HepG2 (cell line): Measurements from ENCODE around the gene RPS6KA3. TPM values are rescaled to one million over a fixed set of nuclear protein-coding genes. Genes with fewer than 3 reads are reported as not detected.

ENCODE experiments used
- ATAC-seq: fragments of 200-7000 bp; cut with Tn5 transposase; 3 replicates; pipeline ENCODE4 v1.9.1; 2020; ENCODE audit warnings: mild to moderate bottlenecking, moderate library complexity
- BruUV-seq: library from RNA; stranded (reverse); fragments of 400-500 nt; replicated peaks from 2 replicates; lab custom pipeline; 2021; lab: Mats Ljungman, UMichigan
- CTCF ChIA-PET: fragments of 300-600 bp; formaldehyde crosslinking; extraction: SDS; loops from one replicate; lab custom pipeline; 2021; ENCODE audit warnings: low total read pairs, inconsistent platforms, low intra/inter-chr PET ratio; lab: Yijun Ruan, JAX
- POLR2A ChIA-PET: fragments of 350-600 bp; sonication (Branson Sonifier 250); formaldehyde crosslinking; loops from one replicate; lab custom pipeline; 2020; ENCODE audit warnings: antibody characterized with exemption, inconsistent platforms; lab: Yijun Ruan, JAX
- DNase-seq: peaks from one replicate; pipeline ENCODE4 v3.0.0-alpha.2; 2015; ENCODE audit warnings: low spot score
- FAIRE-seq: peaks from 3 replicates; lab custom pipeline; 2011; peaks lifted over from hg19 to GRCh38; lab: Jason Lieb, UNC
- H2AFZ ChIP-seq: one replicate; pipeline ENCODE4 v1.6.1; 2011; ENCODE audit warnings: low read length, inconsistent platforms
- H3K27ac ChIP-seq: fragments of 300-600 bp; 3 replicates; pipeline ENCODE4 v1.8.0; 2011; ENCODE audit warnings: mixed run types, mild to moderate bottlenecking, mixed read lengths, low read length, inconsistent platforms; ENCODE audit not compliant: insufficient read depth; ENCODE audit errors: extremely low read length
- H3K27me3 ChIP-seq, 2 experiments: fragments of 200-600 bp in 1 of 2; 2 replicates in 1 of 2; 3 replicates in 1 of 2; pipeline versions ENCODE4 v1.6.0 to v1.8.0; 2011; ENCODE audit warnings: low read length in 2 of 2, mild to moderate bottlenecking in 2 of 2, moderate library complexity in 2 of 2, inconsistent platforms in 1 of 2; ENCODE audit not compliant: insufficient read depth in 2 of 2, control insufficient read depth in 1 of 2
- H3K36me3 ChIP-seq, 2 experiments: fragments of 200-600 bp in 1 of 2; replicated peaks in 1 of 2; 2 replicates in 1 of 2; 3 replicates in 1 of 2; pipeline versions ENCODE4 v1.5.1 to v1.8.0; 2011; ENCODE audit warnings: low read length in 2 of 2, inconsistent platforms in 1 of 2; ENCODE audit not compliant: insufficient read depth in 2 of 2, control insufficient read depth in 1 of 2
- H3K4me1 ChIP-seq: 2 replicates; pipeline ENCODE4 v1.5.1; 2012; ENCODE audit warnings: low read length, inconsistent platforms; ENCODE audit not compliant: insufficient read depth
- H3K4me2 ChIP-seq: 2 replicates; pipeline ENCODE4 v1.6.0; 2011; ENCODE audit warnings: low read depth, low read length, inconsistent platforms
- H3K4me3 ChIP-seq, 3 experiments: fragments of 200-600 bp in 1 of 3; sonication (generic), shearing (Covaris generic) in 1 of 3; replicated peaks in 1 of 3; 2 replicates each; pipeline ENCODE4 v1.5.1; 2011 to 2016; ENCODE audit warnings: low read length in 3 of 3, inconsistent platforms in 2 of 3, low read depth in 2 of 3, mild to moderate bottlenecking in 2 of 3, control low read depth in 1 of 3, mixed read lengths in 1 of 3; ENCODE audit not compliant: insufficient read depth in 1 of 3
- H3K79me2 ChIP-seq: one replicate; pipeline ENCODE4 v1.6.1; 2011; ENCODE audit warnings: low read length, inconsistent platforms; ENCODE audit not compliant: insufficient read depth
- H3K9ac ChIP-seq: 2 replicates; pipeline ENCODE4 v1.6.0; 2011; ENCODE audit warnings: mild to moderate bottlenecking, low read depth, low read length, inconsistent platforms; ENCODE audit not compliant: insufficient read depth
- H3K9me3 ChIP-seq: 2 replicates; pipeline ENCODE4 v1.5.1; 2012; ENCODE audit warnings: mild to moderate bottlenecking, low read length
- H4K20me1 ChIP-seq: 2 replicates; pipeline ENCODE4 v1.6.0; 2011; ENCODE audit warnings: inconsistent platforms, mild to moderate bottlenecking, low read length, moderate library complexity; ENCODE audit not compliant: insufficient read depth
- ARNT ChIP-seq: fragments of 450-650 bp; IDR thresholded peaks from 2 replicates; pipeline ENCODE4 v1.6.1; 2017
- DBP ChIP-seq: sonication (generic); formaldehyde crosslinking; IDR thresholded peaks from 2 replicates; pipeline ENCODE4 v1.4.0; 2020; ENCODE audit warnings: missing genetic modification reagents; ENCODE audit errors: not compliant biosample characterization
- ELK4 ChIP-seq: sonication (generic); formaldehyde crosslinking; IDR thresholded peaks from 2 replicates; pipeline ENCODE4 v1.9.0; 2021; ENCODE audit warnings: missing genetic modification reagents, borderline replicate concordance
- HOXA9 ChIP-seq: sonication (generic); formaldehyde crosslinking; IDR thresholded peaks from 2 replicates; pipeline ENCODE4 v1.8.1; 2022; ENCODE audit warnings: missing genetic modification reagents, mild to moderate bottlenecking, moderate library complexity, borderline replicate concordance
- IRF9 ChIP-seq: sonication (generic); formaldehyde crosslinking; IDR thresholded peaks from 2 replicates; pipeline ENCODE4 v1.8.0; 2022; ENCODE audit warnings: missing genetic modification reagents, mild to moderate bottlenecking, borderline replicate concordance
- MEIS2 ChIP-seq: sonication (generic); formaldehyde crosslinking; IDR thresholded peaks from 2 replicates; pipeline ENCODE4 v1.9.0; 2021; ENCODE audit warnings: mild to moderate bottlenecking, missing genetic modification reagents
- NFATC3 ChIP-seq: sonication (generic); formaldehyde crosslinking; IDR thresholded peaks from 2 replicates; pipeline ENCODE4 v1.5.1; 2020; ENCODE audit warnings: mild to moderate bottlenecking, missing genetic modification reagents
- PRMT3 ChIP-seq: sonication (generic); formaldehyde crosslinking; IDR thresholded peaks from 2 replicates; pipeline ENCODE4 v1.8.1; 2022; ENCODE audit warnings: low read depth, mild to moderate bottlenecking, moderate library complexity, missing genetic modification reagents, borderline replicate concordance
- ZBTB3 ChIP-seq: sonication (generic); formaldehyde crosslinking; IDR thresholded peaks from 2 replicates; pipeline ENCODE4 v1.4.0; 2020; ENCODE audit warnings: low read depth, mild to moderate bottlenecking, moderate library complexity, missing genetic modification reagents, borderline replicate concordance
- ZNF317 ChIP-seq: sonication (generic); formaldehyde crosslinking; IDR thresholded peaks from 2 replicates; pipeline ENCODE4 v1.5.0; 2020; ENCODE audit warnings: mild to moderate bottlenecking, missing genetic modification reagents
- ZNF550 ChIP-seq: sonication (generic); formaldehyde crosslinking; IDR thresholded peaks from 2 replicates; pipeline ENCODE4 v1.4.0; 2020; ENCODE audit warnings: mild to moderate bottlenecking, missing genetic modification reagents, borderline replicate concordance
- ZNF616 ChIP-seq: sonication (generic); formaldehyde crosslinking; IDR thresholded peaks from 2 replicates; pipeline ENCODE4 v1.5.0; 2020; ENCODE audit warnings: low read depth, mild to moderate bottlenecking, missing genetic modification reagents
- ZNF737 ChIP-seq: sonication (generic); formaldehyde crosslinking; IDR thresholded peaks from 2 replicates; pipeline ENCODE4 v1.5.0; 2020; ENCODE audit warnings: missing genetic modification reagents, mild to moderate bottlenecking, borderline replicate concordance
- ZNF770 ChIP-seq: sonication (generic); formaldehyde crosslinking; IDR thresholded peaks from 2 replicates; pipeline ENCODE4 v1.5.0; 2020; ENCODE audit warnings: mild to moderate bottlenecking, missing genetic modification reagents
- whole genome bisulfite sequencing: methylation state at CpG from one replicate; pipeline ENCODE4 v1.1.6; 2017; ENCODE audit warnings: low lambda C conversion rate; 5-methylcytosine and 5-hydroxymethylcytosine counted together
- in situ Hi-C: cut with HindIII; loops from 2 replicates; pipeline ENCODE4 v1.10.0; 2017; ENCODE audit warnings: low pct_unique_long_range_greater_than_20kb; ENCODE audit not compliant: extremely low pct_ligation_motif_present
- intact Hi-C: fragments of 100-400 bp; cut with micrococcal nuclease; formaldehyde crosslinking; loops from one replicate; pipeline ENCODE4 v1.10.0; 2022; ENCODE audit not compliant: unreplicated experiment
- polyA plus RNA-seq, 8 experiments: library from polyadenylated mRNA; depleted of rRNA in 3 of 8; stranded (reverse) in 7 of 8; unstranded in 1 of 8; fragments of >200 nt; fragmentation: Illumina TruSeq in 4 of 8; extraction: Trizol in 4 of 8; gene quantifications; 2 replicates each; pipeline versions ENCODE4 v1.2.1 to v1.2.3, GENCODE V29; 2011 to 2016; ENCODE audit warnings: low read depth in 4 of 8, missing spikeins in 1 of 8, mixed read lengths in 1 of 8; ENCODE audit not compliant: insufficient read depth in 1 of 8
- total RNA-seq, 5 experiments: library from RNA; depleted of rRNA; stranded (reverse); fragments of >200 nt; fragmentation: Illumina TruSeq; extraction: Trizol; gene quantifications; 2 replicates each; pipeline ENCODE4 v1.2.3, GENCODE V29; 2016; ENCODE audit warnings: low read depth in 1 of 5

Gene RPS6KA3
- total and polyA plus RNA-seq, 2 of the 13 experiments (the other 11 are each of a cell fraction or from before 2014, with no cell fraction given) = 314 to 357 TPM

GRCh38 chrX:20147561-20147960, 119.1 kb downstream of the RPS6KA3 start:
- no TSS peak for BruUV-seq
- Histone ChIP-seq H3K79me2 (no peaks in the 10 kb centered on the region), H3K9me3 (no peaks in the 10 kb centered on the region), H4K20me1 (0 out of 2 replicates have a peak, but pooled peaks cover 5% of the 10 kb centered on the region), H3K4me1 (peaks cover 57% of the 10 kb centered on the region), H3K27ac (no peak overlapping the region), H3K27me3 (no peaks in the 10 kb centered on the region), H2AFZ (no peak overlapping the region)
- POLR2A ChIA-PET = no interaction called here
- 69% methylated on average over 1 of the region's 1 CpG for WGBS
- FAIRE-seq (no peak), DNase-seq (no peak)
- intact Hi-C loops = no loop called here
- TF ChIP-seq PRMT3 = no peak
- TF ChIP-seq ZBTB3 = no peak
- no peak for TF ChIP-seq HOXA9
- no peak for TF ChIP-seq ZNF770 (CRISPR knock-in tag)
- no peak for TF ChIP-seq DBP (CRISPR knock-in tag)
- TF ChIP-seq, all 625 proteins: peak for 0
- Histone ChIP-seq H3K4me3 (no peak overlapping the region), H3K9ac (no peak overlapping the region), H3K36me3 (no peaks in the 10 kb centered on the region), H3K4me2 (no peak overlapping the region)
- ATAC-seq = peak; percentile 16
- CTCF ChIA-PET = no interaction called here
- in situ Hi-C loops = no loop called here

GRCh38 chrX:20144491-20144890, 122.2 kb downstream of the RPS6KA3 start:
- H3K9ac ChIP-seq = no peak overlapping the region
- in situ Hi-C loops = no loop called here
- peaks cover 14% of the 10 kb centered on the region for H4K20me1 ChIP-seq
- FAIRE-seq (no peak), DNase-seq (no peak), ATAC-seq (no peak)
- peaks cover 40% of the 10 kb centered on the region for H3K4me1 ChIP-seq
- no peaks in the 10 kb centered on the region for H3K36me3 ChIP-seq
- H3K27ac ChIP-seq = no peak overlapping the region
- H3K9me3 ChIP-seq = no peaks in the 10 kb centered on the region
- peaks cover 20% of the 10 kb centered on the region for H3K79me2 ChIP-seq
- no peak overlapping the region for H2AFZ ChIP-seq
- H3K4me2 ChIP-seq = no peak overlapping the region
- intact Hi-C loops = no loop called here
- ChIA-PET POLR2A (no interaction called here), CTCF (no interaction called here)
- 95% methylated on average over 3 of the region's 3 CpGs for WGBS
- H3K27me3 ChIP-seq = no peaks in the 10 kb centered on the region
- no peak overlapping the region for H3K4me3 ChIP-seq
- BruUV-seq = no TSS peak
- no peak for TF ChIP-seq ZNF550
- TF ChIP-seq IRF9 (CRISPR knock-in tag) = no peak
- TF ChIP-seq MEIS2 = no peak
- TF ChIP-seq ARNT = no peak
- TF ChIP-seq ZNF317 (CRISPR knock-in tag) = no peak
- no peak for TF ChIP-seq NFATC3
- TF ChIP-seq ZNF616 = no peak
- no peak for TF ChIP-seq ZNF737 (CRISPR knock-in tag)
- TF ChIP-seq ELK4 (CRISPR knock-in tag) = no peak
